Smooth muscle cell (in vitro differentiated cells): Measurements from ENCODE around the gene MYO16. TPM values are rescaled to one million over a fixed set of nuclear protein-coding genes. Genes with fewer than 3 reads are reported as not detected.
"Not testable (repeated sequence)": the region's sequence is repeated elsewhere in the genome, so short reads cannot be mapped to it uniquely, and the experiment has no call there.

Experiments
- DNase-seq: peaks from one replicate; lab custom pipeline; 2025; ENCODE audit not compliant: unreplicated experiment; lab: John Stamatoyannopoulos, UW
- H2AFZ ChIP-seq: fragments of 200-600 bp; sonication (generic); 2 replicates; pipeline ENCODE4 v1.6.0; 2016; ENCODE audit warnings: antibody characterized with exemption, low read depth, mild to moderate bottlenecking
- H3F3A ChIP-seq: fragments of 200-600 bp; sonication (generic); 2 replicates; pipeline ENCODE4 v1.6.0; 2017; ENCODE audit warnings: antibody characterized with exemption, low read depth
- H3K27ac ChIP-seq: fragments of 200-600 bp; sonication (generic); 2 replicates; pipeline ENCODE4 v1.5.1; 2016; ENCODE audit warnings: low read depth, mild to moderate bottlenecking
- H3K27me3 ChIP-seq: fragments of 200-600 bp; sonication (generic); 2 replicates; pipeline ENCODE4 v1.6.1; 2016; ENCODE audit warnings: low read depth, mild to moderate bottlenecking
- H3K36me3 ChIP-seq: fragments of 200-600 bp; sonication (generic); 2 replicates; pipeline ENCODE4 v1.5.1; 2016; ENCODE audit warnings: low read depth
- H3K4me1 ChIP-seq: fragments of 200-600 bp; sonication (generic); 2 replicates; pipeline ENCODE4 v1.5.1; 2016; ENCODE audit warnings: low read depth
- H3K4me2 ChIP-seq: fragments of 200-600 bp; sonication (generic); 2 replicates; pipeline ENCODE4 v1.6.0; 2016; ENCODE audit warnings: mild to moderate bottlenecking
- H3K4me3 ChIP-seq: fragments of 200-600 bp; sonication (generic); 2 replicates; pipeline ENCODE4 v1.5.1; 2016; ENCODE audit warnings: mild to moderate bottlenecking
- H3K79me2 ChIP-seq: fragments of 200-600 bp; sonication (generic); 2 replicates; pipeline ENCODE4 v1.6.0; 2016; ENCODE audit warnings: low read depth, mild to moderate bottlenecking
- H3K9ac ChIP-seq: fragments of 200-600 bp; sonication (generic); 2 replicates; pipeline ENCODE4 v1.6.0; 2016; ENCODE audit warnings: low read depth
- H3K9me3 ChIP-seq: fragments of 200-600 bp; sonication (generic); replicated peaks from 2 replicates; pipeline ENCODE4 v1.5.1; 2016; ENCODE audit warnings: low read depth
- H4K20me1 ChIP-seq: fragments of 200-600 bp; sonication (generic); 2 replicates; pipeline ENCODE4 v1.6.0; 2016; ENCODE audit warnings: low read depth
- CTCF ChIP-seq: fragments of 200-600 bp; sonication (generic); IDR thresholded peaks from 2 replicates; pipeline ENCODE4 v1.5.1; 2017; ENCODE audit warnings: borderline replicate concordance, mild to moderate bottlenecking, antibody characterized with exemption; ENCODE audit not compliant: insufficient read depth, poor library complexity, severe bottlenecking
- WGBS: methylation state at CpG from one replicate; pipeline ENCODE4 v1.1.7; 2016; ENCODE audit warnings: low lambda C conversion rate; 5-methylcytosine and 5-hydroxymethylcytosine counted together
- polyA plus RNA-seq: library from polyadenylated mRNA; unstranded; fragments of >200 nt; fragmentation: Nextera tagmentation; extraction: Ambion mirVana; gene quantifications from 2 replicates; pipeline ENCODE4 v1.2.1, GENCODE V29; 2016
- total RNA-seq: library from RNA; depleted of rRNA; stranded (reverse); fragments of >200 nt; gene quantifications from 2 replicates; pipeline ENCODE4 v1.2.3, GENCODE V29; 2014

The MYO16 gene
- total and polyA plus RNA-seq, 2 experiments from 2014 or later, result not detected

DNA sequence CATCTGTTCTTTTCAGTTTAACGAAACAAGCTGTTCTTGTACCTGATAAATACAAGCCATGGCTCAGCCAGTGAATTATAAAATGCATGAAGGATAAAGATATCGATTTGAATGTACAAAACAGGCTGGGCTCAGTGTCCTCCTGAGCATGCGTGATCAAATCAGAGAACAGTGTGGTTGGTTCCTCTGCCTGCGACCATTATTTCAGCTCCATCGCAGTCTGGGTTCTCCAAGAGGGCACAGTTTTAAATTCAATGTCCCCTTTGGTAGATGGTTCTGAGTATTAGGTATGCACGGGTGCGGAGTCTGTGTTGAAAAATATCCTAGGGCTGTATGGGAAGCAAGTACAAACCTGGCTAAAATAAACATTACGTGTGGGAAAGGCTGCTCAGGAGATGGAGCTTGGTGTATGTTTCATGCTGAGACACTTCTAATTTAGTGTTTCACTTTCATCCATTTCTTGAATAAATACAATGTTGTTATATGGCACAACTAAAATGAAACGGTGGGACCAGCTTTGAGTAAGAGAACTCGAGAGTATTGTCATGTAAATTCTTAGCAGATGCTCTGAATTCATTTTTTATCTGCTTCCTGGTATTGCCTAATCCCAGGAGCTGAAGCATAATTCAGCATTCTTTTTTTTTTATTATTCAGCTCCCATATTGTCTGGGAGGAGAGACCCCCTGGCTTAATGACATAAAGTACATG lies 458.7 kb downstream of the MYO16 start:
- Histone ChIP-seq H3K9ac (no peak overlapping the region), H3K4me3 (no peak overlapping the region), H3K4me1 (no peaks in the 10 kb centered on the region), H3K27ac (no peak overlapping the region), H3K4me2 (no peak overlapping the region), H2AFZ (no peak overlapping the region), H3K36me3 (no peaks in the 10 kb centered on the region), H3F3A (no peaks in the 10 kb centered on the region), H3K79me2 (no peaks in the 10 kb centered on the region), H3K27me3 (peaks cover 4% of the 10 kb centered on the region), H3K9me3 (no peaks in the 10 kb centered on the region), H4K20me1 (no peaks in the 10 kb centered on the region)
- 89% methylated on average over 10 of the region's 10 CpGs for WGBS
- TF ChIP-seq CTCF, result no peak
- no peak for DNase-seq

GRCh38 chr13:109088624-109088917 lies 459.2 kb downstream of the MYO16 start:
- no peak overlapping the region for H2AFZ ChIP-seq
- H3K27me3 ChIP-seq, result peaks cover 4% of the 10 kb centered on the region
- no peak overlapping the region for H3K9ac ChIP-seq
- H3K36me3 ChIP-seq, result no peaks in the 10 kb centered on the region
- WGBS, result 91% methylated on average over 22 of the region's 22 CpGs
- no peaks in the 10 kb centered on the region for H3K4me1 ChIP-seq
- no peaks in the 10 kb centered on the region for H4K20me1 ChIP-seq
- H3K27ac ChIP-seq, result no peak overlapping the region
- DNase-seq, result no peak
- no peaks in the 10 kb centered on the region for H3K9me3 ChIP-seq
- TF ChIP-seq CTCF, result no peak
- H3K79me2 ChIP-seq, result no peaks in the 10 kb centered on the region
- H3K4me3 ChIP-seq, result no peak overlapping the region
- H3F3A ChIP-seq, result no peaks in the 10 kb centered on the region
- no peak overlapping the region for H3K4me2 ChIP-seq

- Histone ChIP-seq H3K27ac (no peak overlapping the region), H3K79me2 (no peaks in the 10 kb centered on the region), H4K20me1 (no peaks in the 10 kb centered on the region), H3K27me3 (peaks cover 4% of the 10 kb centered on the region), H3K36me3 (no peaks in the 10 kb centered on the region), H3F3A (no peaks in the 10 kb centered on the region), H3K9me3 (no peaks in the 10 kb centered on the region), H3K4me3 (no peak overlapping the region), H3K4me1 (no peaks in the 10 kb centered on the region), H3K9ac (no peak overlapping the region), H3K4me2 (no peak overlapping the region), H2AFZ (no peak overlapping the region)
- no peak for TF ChIP-seq CTCF
- no peak for DNase-seq
- 84% methylated on average over 5 of the region's 5 CpGs for WGBS
These were observed 461.4 kb downstream of the MYO16 start for GRCh38 chr13:109090796-109091195.

DNA sequence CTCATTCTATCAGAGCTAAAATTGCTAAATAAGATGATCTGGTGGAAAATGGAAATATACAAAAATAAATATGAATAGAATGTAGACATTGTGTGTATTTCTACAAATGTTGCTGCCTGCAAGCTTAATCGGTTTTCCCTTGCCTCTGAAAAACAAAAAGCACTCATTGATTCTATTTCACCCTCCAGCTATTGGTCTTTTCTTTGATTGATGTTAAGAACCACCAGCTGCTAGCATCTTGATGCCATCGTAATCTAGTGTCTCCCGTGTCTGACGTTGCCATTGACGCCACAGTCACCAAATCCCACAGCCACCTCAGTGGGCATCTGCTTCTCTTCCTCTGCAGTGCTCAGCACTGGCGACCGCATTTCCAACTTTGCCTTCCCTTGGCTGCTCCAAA lies 461.8 kb downstream of the MYO16 start:
- Histone ChIP-seq H3K79me2 (no peaks in the 10 kb centered on the region), H2AFZ (no peak overlapping the region), H3K9ac (no peak overlapping the region), H3F3A (no peaks in the 10 kb centered on the region), H3K27me3 (peaks cover 4% of the 10 kb centered on the region), H3K36me3 (no peaks in the 10 kb centered on the region), H3K4me2 (no peak overlapping the region), H3K4me1 (no peaks in the 10 kb centered on the region), H3K4me3 (no peak overlapping the region), H3K27ac (no peak overlapping the region), H3K9me3 (no peaks in the 10 kb centered on the region), H4K20me1 (no peaks in the 10 kb centered on the region)
- DNase-seq, result no peak
- TF ChIP-seq CTCF, result no peak
- WGBS, result 92% methylated on average over 7 of the region's 7 CpGs

DNA sequence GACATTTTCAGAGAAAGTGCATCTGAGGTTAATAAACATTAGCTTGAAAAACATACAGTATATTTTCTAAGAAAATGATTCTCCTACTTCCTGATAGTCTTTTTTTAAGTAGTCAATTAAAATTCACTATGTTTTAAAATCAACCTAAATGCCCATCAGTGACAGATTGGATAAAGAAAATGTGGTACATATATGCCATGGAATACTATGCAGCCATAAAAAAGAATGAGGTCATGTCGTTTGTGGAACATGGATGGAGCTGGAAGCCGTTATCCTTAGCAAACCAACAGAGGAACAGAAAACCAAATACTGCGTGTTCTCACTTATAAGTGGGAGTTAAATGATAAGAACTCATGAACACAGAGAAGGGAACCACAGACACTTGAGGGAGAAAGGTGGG lies 462.8 kb downstream of the MYO16 start:
- WGBS, result 95% methylated on average over 3 of the region's 3 CpGs
- H4K20me1 ChIP-seq, H3K79me2 ChIP-seq, H3K9me3 ChIP-seq, H3K4me2 ChIP-seq, H3K4me3 ChIP-seq, DNase-seq, H2AFZ ChIP-seq, H3K27ac ChIP-seq, H3F3A ChIP-seq, H3K9ac ChIP-seq, H3K4me1 ChIP-seq, H3K36me3 ChIP-seq, H3K27me3 ChIP-seq: not testable (repeated sequence)
